CD4-positive, alpha-beta T cell (primary cell): Measurements from ENCODE around the gene EPHX1. TPM values are rescaled to one million over a fixed set of nuclear protein-coding genes. Genes with fewer than 3 reads are reported as not detected.

Experiments used
- ATAC-seq: fragments of 200-7000 bp; cut with Tn5 transposase; one replicate; pipeline ENCODE4 v1.10.0; 2022; ENCODE audit warnings: mild to moderate bottlenecking; ENCODE audit not compliant: poor library complexity
- CTCF ChIA-PET: fragments of 350-600 bp; sonication (Branson Sonifier 250); formaldehyde crosslinking; loops from one replicate; lab custom pipeline; 2021; ENCODE audit warnings: antibody characterized with exemption, inconsistent platforms; lab: Charles Lee
- POLR2A ChIA-PET: fragments of 350-600 bp; sonication (Branson Sonifier 250); formaldehyde crosslinking; loops from one replicate; lab custom pipeline; 2021; ENCODE audit warnings: antibody characterized with exemption, inconsistent platforms; lab: Charles Lee
- DNase-seq, 14 experiments: peaks; one replicate each; pipeline ENCODE4 v3.0.0-alpha.2; 2013 to 2020; ENCODE audit warnings: mixed read lengths in 2 of 14
- H3K27ac ChIP-seq, 2 donors: one replicate each; pipeline versions ENCODE4 v1.5.1 to v1.7.0; 2013; ENCODE audit warnings: low read length in 2 of 2, low read depth in 1 of 2, mild to moderate bottlenecking in 1 of 2
- H3K27me3 ChIP-seq, 2 experiments: 1 replicate in 1 of 2; 2 replicates in 1 of 2; pipeline versions ENCODE4 v1.6.1 to v1.7.0; 2013; ENCODE audit warnings: low read length in 2 of 2, control low read depth in 1 of 2, mild to moderate bottlenecking in 1 of 2, moderate library complexity in 1 of 2; ENCODE audit not compliant: insufficient read depth in 2 of 2, control insufficient read depth in 1 of 2
- H3K36me3 ChIP-seq: one replicate; pipeline ENCODE4 v1.6.1; 2013; ENCODE audit warnings: low read length, control low read depth; ENCODE audit not compliant: insufficient read depth
- H3K4me1 ChIP-seq: one replicate; pipeline ENCODE4 v1.6.1; 2013; ENCODE audit warnings: low read length, control low read depth; ENCODE audit not compliant: insufficient read depth
- H3K4me3 ChIP-seq: one replicate; pipeline ENCODE4 v1.5.1; 2013; ENCODE audit warnings: mild to moderate bottlenecking, low read length, moderate library complexity
- H3K9me3 ChIP-seq, 2 experiments: 1 replicate in 1 of 2; 2 replicates in 1 of 2; pipeline versions ENCODE4 v1.6.1 to v1.7.0; 2013; ENCODE audit warnings: low read length in 2 of 2, mild to moderate bottlenecking in 2 of 2, control low read depth in 1 of 2, moderate library complexity in 1 of 2; ENCODE audit not compliant: control insufficient read depth in 1 of 2, insufficient read depth in 1 of 2
- H3K27ac Mint-ChIP-seq: one replicate; pipeline ENCODE4 v1.8.0; 2020; ENCODE audit warnings: mixed read lengths
- H3K27me3 Mint-ChIP-seq: one replicate; pipeline ENCODE4 v1.8.0; 2021; ENCODE audit warnings: mixed read lengths
- H3K36me3 Mint-ChIP-seq: one replicate; pipeline ENCODE4 v1.8.0; 2021; ENCODE audit warnings: low read depth, mixed read lengths
- H3K4me1 Mint-ChIP-seq: one replicate; pipeline ENCODE4 v1.8.0; 2021; ENCODE audit warnings: low read depth, mixed read lengths
- H3K4me3 Mint-ChIP-seq: one replicate; pipeline ENCODE4 v1.8.0; 2020; ENCODE audit warnings: mild to moderate bottlenecking, mixed read lengths
- H3K9me3 Mint-ChIP-seq: one replicate; pipeline ENCODE4 v1.8.0; 2020; ENCODE audit warnings: mixed read lengths
- CTCF ChIP-seq: fragments of 200-600 bp; IDR thresholded peaks from one replicate; pipeline ENCODE4 v1.8.0; 2022; ENCODE audit warnings: antibody characterized with exemption, mild to moderate bottlenecking
- intact Hi-C, 2 experiments: fragments of 100-400 bp; cut with DNase I in 1 of 2; cut with micrococcal nuclease in 1 of 2; formaldehyde crosslinking; loops; one replicate each; pipeline versions ENCODE4 v1.15.1 to v1.9.0; 2023 to 2025; cut with DNase I, micrococcal nuclease
- total RNA-seq, 174 experiments: library from RNA in 2 of 174; stranded (reverse) in 2 of 174; gene quantifications; one replicate each; pipeline ENCODE4 v1.2.3 and lab custom pipeline; 2021 to 2026

Gene EPHX1
- total RNA-seq, 2 experiments from 2014 or later, result 0.34 to 0.47 TPM

DNA sequence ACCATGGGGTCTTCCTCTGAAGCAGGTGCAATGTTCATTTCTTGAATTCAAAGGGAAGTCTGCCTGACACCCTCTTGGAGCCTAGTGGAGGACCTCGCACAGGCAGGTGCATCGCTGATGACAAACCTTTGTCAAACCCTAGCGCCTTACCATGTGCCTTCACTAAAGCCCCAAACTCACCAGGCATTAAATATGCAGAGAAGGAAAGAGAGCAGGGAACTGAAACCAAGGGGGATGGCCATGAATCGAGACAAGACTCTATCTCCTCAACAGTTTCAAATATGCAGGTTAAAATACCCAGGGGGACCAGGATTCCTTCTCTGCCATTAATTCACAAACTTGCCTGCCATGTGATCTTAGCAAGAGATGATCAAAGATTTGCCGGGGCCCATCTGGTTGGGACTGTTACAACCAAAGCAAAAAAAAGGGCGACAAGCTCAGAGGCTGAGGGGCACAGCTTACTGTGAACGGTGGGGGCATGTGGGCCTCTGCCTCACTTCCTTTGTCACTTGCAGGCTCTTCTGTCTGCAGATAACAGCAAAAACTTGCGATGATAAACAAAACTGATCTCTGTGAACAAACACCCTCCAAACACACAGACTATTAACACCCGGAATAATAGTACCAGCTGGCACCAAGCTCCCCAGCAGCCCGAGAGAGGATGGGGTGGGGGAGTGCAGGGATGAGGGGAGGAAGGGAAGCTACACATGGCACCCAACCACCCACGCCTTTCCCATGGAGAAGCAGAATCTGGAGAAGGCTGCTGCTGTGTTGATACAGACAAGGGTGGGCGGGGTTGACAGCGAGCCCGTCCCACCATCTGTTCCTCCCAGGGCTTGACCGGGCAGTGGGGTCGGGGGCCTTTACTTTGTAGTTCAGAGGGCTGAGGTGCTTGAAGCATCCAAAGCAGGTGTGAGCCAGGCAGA, 38.4 kb downstream of the EPHX1 start:
- H3K27me3 Mint-ChIP-seq, result no peaks in the 10 kb centered on the region
- peak overlapping the region; percentile 96 for H3K27ac Mint-ChIP-seq
- intact Hi-C loops, result loop anchor here in 1 of 2 experiments (10.0 kb wide), 1 partner anchor 293 kb away; no protein-coding TSS in a partner anchor
- Histone ChIP-seq H3K4me1 (peaks cover 46% of the 10 kb centered on the region), H3K36me3 (peaks cover 76% of the 10 kb centered on the region), H3K9me3 (no peaks in the 10 kb centered on the region), H3K27me3 (no peaks in the 10 kb centered on the region), H3K4me3 (no peak overlapping the region), H3K27ac (peak overlapping the region; percentile 46 to 61)
- H3K36me3 Mint-ChIP-seq, result peaks cover 67% of the 10 kb centered on the region
- DNase-seq, result peak in 5 of 14 experiments; percentile 24 to 56 (median 39)
- H3K4me1 Mint-ChIP-seq, result peaks cover 55% of the 10 kb centered on the region
- no peaks in the 10 kb centered on the region for H3K9me3 Mint-ChIP-seq
- ChIA-PET CTCF (no interaction called here), POLR2A (interaction anchor here (0.7 to 2.9 kb wide), 8 partner anchors 9 to 76 kb away, joined by 3 to 12 read pairs (median 5); partner anchors contain the start of genes PYCR2, SRP9 and TMEM63A)
- ATAC-seq, result peak; percentile 80
- TF ChIP-seq CTCF, result no peak
- H3K4me3 Mint-ChIP-seq, result peak overlapping the region; percentile 22

GRCh38 chr1:225849925-225850324, 40.0 kb downstream of the EPHX1 start:
- Mint-ChIP-seq H3K27me3 (no peaks in the 10 kb centered on the region), H3K36me3 (peaks cover 83% of the 10 kb centered on the region), H3K4me1 (peaks cover 62% of the 10 kb centered on the region), H3K4me3 (peak overlapping the region; percentile 38), H3K27ac (peak overlapping the region; percentile 96), H3K9me3 (no peaks in the 10 kb centered on the region)
- intact Hi-C loops, result loop anchor here in 1 of 2 experiments (10.0 kb wide), 1 partner anchor 295 kb away; no protein-coding TSS in a partner anchor
- ATAC-seq (no peak), DNase-seq (peak in 6 of 14 experiments; percentile 13 to 71 (median 31))
- TF ChIP-seq CTCF, result no peak
- ChIA-PET CTCF (no interaction called here), POLR2A (interaction anchor here (1.0 to 2.9 kb wide), 4 partner anchors 9 to 72 kb away, joined by 3 to 12 read pairs (median 7); partner anchors contain the start of gene SRP9)
- Histone ChIP-seq H3K27ac (peak overlapping the region in 1 of 2 donors; percentile 42), H3K4me3 (no peak overlapping the region), H3K27me3 (no peaks in the 10 kb centered on the region), H3K4me1 (peaks cover 54% of the 10 kb centered on the region), H3K36me3 (peaks cover 92% of the 10 kb centered on the region), H3K9me3 (no peaks in the 10 kb centered on the region)

DNA sequence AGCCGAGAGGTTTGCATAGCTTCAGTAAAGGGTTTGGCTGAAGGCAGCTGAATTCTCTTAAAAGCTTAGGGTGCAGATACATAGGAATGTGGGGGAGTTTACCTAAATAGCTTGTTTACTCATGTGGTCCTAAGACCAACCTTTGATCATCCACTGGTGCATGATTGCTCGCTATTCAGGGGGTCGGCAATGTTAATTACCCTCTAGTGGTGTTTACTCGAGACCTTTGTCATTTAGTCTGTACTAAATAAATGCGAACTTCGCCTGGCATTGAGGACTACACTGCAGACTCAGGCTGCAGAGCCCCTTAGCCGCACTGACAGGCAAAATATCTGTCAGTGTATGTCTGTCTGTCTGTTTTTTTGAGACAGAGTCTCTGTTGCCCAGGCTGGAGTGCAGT, 40.4 kb downstream of the EPHX1 start:
- H3K27me3 Mint-ChIP-seq, result no peaks in the 10 kb centered on the region
- peaks cover 97% of the 10 kb centered on the region for H3K36me3 ChIP-seq
- no peaks in the 10 kb centered on the region for H3K9me3 ChIP-seq
- no peak overlapping the region for H3K27ac ChIP-seq
- DNase-seq (no peak), ATAC-seq (no peak)
- peak overlapping the region; percentile 96 for H3K27ac Mint-ChIP-seq
- intact Hi-C loops, result no loop called here
- peaks cover 62% of the 10 kb centered on the region for H3K4me1 Mint-ChIP-seq
- H3K27me3 ChIP-seq, result no peaks in the 10 kb centered on the region
- H3K9me3 Mint-ChIP-seq, result no peaks in the 10 kb centered on the region
- TF ChIP-seq CTCF, result no peak
- ChIA-PET CTCF (no interaction called here), POLR2A (interaction anchor here (0.6 to 2.9 kb wide), 6 partner anchors 10 to 72 kb away, joined by 3 to 12 read pairs (median 5); partner anchors contain the start of genes SRP9 and TMEM63A)
- peaks cover 88% of the 10 kb centered on the region for H3K36me3 Mint-ChIP-seq
- H3K4me1 ChIP-seq, result peaks cover 55% of the 10 kb centered on the region
- peak overlapping the region; percentile 38 for H3K4me3 Mint-ChIP-seq
- no peak overlapping the region for H3K4me3 ChIP-seq
